CD4-positive, alpha-beta T cell treated with Interleukin-17A for 4 hours (primary cell): ENCODE results near the gene FYN.
A peak's percentile ranks its signal among the peaks of the same experiment; 100 is the strongest.
"Not testable (repeated sequence)": the region's sequence is repeated elsewhere in the genome, so short reads cannot be mapped to it uniquely, and the experiment has no call there.

Experiments used
- DNase-seq: peaks from one replicate; pipeline ENCODE4 v3.0.0-alpha.2; 2020; ENCODE audit warnings: mixed read lengths

FYN gene

GRCh38 chr6:111646942-111647341, 226.3 kb downstream of the FYN start:
- DNase-seq, result no peak

GRCh38 chr6:111646034-111646433, 227.2 kb downstream of the FYN start:
- no peak for DNase-seq

- DNase-seq, result no peak
Observed at GRCh38 chr6:111644893-111645430, 228.3 kb downstream of the FYN start.

GRCh38 chr6:111642463-111643158, 230.6 kb downstream of the FYN start:
- DNase-seq, result peak; percentile 32

- DNase-seq, result no peak
Observed at GRCh38 chr6:111639266-111639665, 234.0 kb downstream of the FYN start.

GRCh38 chr6:111634981-111635380, 238.3 kb downstream of the FYN start:
- DNase-seq, result not testable (repeated sequence)

GRCh38 chr6:111633822-111634221, 239.4 kb downstream of the FYN start:
- no peak for DNase-seq

- no peak for DNase-seq
Observed at GRCh38 chr6:111632468-111633247, 240.6 kb downstream of the FYN start.

GRCh38 chr6:111631903-111632460, 241.3 kb downstream of the FYN start:
- DNase-seq, result no peak

GRCh38 chr6:111631018-111631417, 242.2 kb downstream of the FYN start:
- no peak for DNase-seq

GRCh38 chr6:111628142-111628850, 245.0 kb downstream of the FYN start:
- no peak for DNase-seq

- DNase-seq, result no peak
Observed at GRCh38 chr6:111626441-111626840, 246.8 kb downstream of the FYN start.

GRCh38 chr6:111625461-111626391, 247.5 kb downstream of the FYN start:
- no peak for DNase-seq

- DNase-seq, result no peak
Observed at GRCh38 chr6:111625099-111625416, 248.2 kb downstream of the FYN start.

GRCh38 chr6:111624401-111625098, 248.7 kb downstream of the FYN start:
- no peak for DNase-seq

- DNase-seq, result no peak
Observed at GRCh38 chr6:111623046-111623718, 250.1 kb downstream of the FYN start.

- DNase-seq, result no peak
Observed at GRCh38 chr6:111620169-111620568, 253.1 kb downstream of the FYN start.

- DNase-seq, result no peak
Observed at GRCh38 chr6:111618407-111618806, 254.8 kb downstream of the FYN start.

- DNase-seq, result no peak
Observed at GRCh38 chr6:111617149-111617548, 256.1 kb downstream of the FYN start.

- DNase-seq, result no peak
Observed at GRCh38 chr6:111615916-111616612, 257.2 kb downstream of the FYN start.
